Panc1 (cell line): ENCODE measurements around the gene IL19. TPM values are rescaled to one million over a fixed set of nuclear protein-coding genes. Genes with fewer than 3 reads are reported as not detected.

Experiments used
- ATAC-seq: fragments of 200-7000 bp; cut with Tn5 transposase; 2 replicates; pipeline ENCODE4 v1.9.1; 2020; ENCODE audit warnings: mild to moderate bottlenecking, moderate library complexity
- BruUV-seq: library from RNA; stranded (reverse); fragments of 400-500 nt; replicated peaks from 2 replicates; lab custom pipeline; 2021; lab: Mats Ljungman, UMichigan
- CTCF ChIA-PET: fragments of 300-600 bp; sonication (Branson Sonifier 250); formaldehyde crosslinking; loops from one replicate; lab custom pipeline; 2022; ENCODE audit warnings: antibody characterized with exemption; lab: Charles Lee
- POLR2A ChIA-PET: fragments of 300-600 bp; sonication (Branson Sonifier 250); formaldehyde crosslinking; loops from one replicate; lab custom pipeline; 2022; ENCODE audit warnings: antibody characterized with exemption; lab: Charles Lee
- DNase-seq: peaks from one replicate; pipeline ENCODE4 v3.0.0-alpha.2; 2010; ENCODE audit warnings: low read depth, low spot score
- H3K27ac ChIP-seq: 2 replicates; pipeline ENCODE4 v1.5.1; 2011; ENCODE audit warnings: mild to moderate bottlenecking, low read length, inconsistent platforms
- H3K27me3 ChIP-seq: fragments of 200-500 bp; sonication (Bioruptor generic); 2 replicates; pipeline ENCODE4 v1.6.0; 2014; ENCODE audit warnings: low read length, inconsistent platforms; ENCODE audit not compliant: control insufficient read depth, insufficient read depth
- H3K36me3 ChIP-seq: fragments of 200-500 bp; sonication (Bioruptor generic); 2 replicates; pipeline ENCODE4 v1.5.1; 2014; ENCODE audit warnings: inconsistent platforms, mild to moderate bottlenecking, low read length, moderate library complexity; ENCODE audit not compliant: control insufficient read depth, insufficient read depth
- H3K4me1 ChIP-seq: 2 replicates; pipeline ENCODE4 v1.5.1; 2011; ENCODE audit warnings: inconsistent platforms, mild to moderate bottlenecking, low read length, moderate library complexity; ENCODE audit not compliant: control insufficient read depth, insufficient read depth
- H3K4me3 ChIP-seq, 2 experiments: 2 replicates each; pipeline ENCODE4 v1.5.1; 2011 to 2012; ENCODE audit warnings: low read depth in 2 of 2, low read length in 2 of 2, mild to moderate bottlenecking in 2 of 2, inconsistent platforms in 1 of 2, moderate library complexity in 1 of 2
- H3K9me3 ChIP-seq: fragments of 200-500 bp; sonication (Bioruptor generic); 2 replicates; pipeline ENCODE4 v1.5.1; 2014; ENCODE audit warnings: low read depth, mild to moderate bottlenecking, inconsistent platforms, low read length, moderate library complexity; ENCODE audit not compliant: control insufficient read depth, insufficient read depth
- POLR2AphosphoS5 ChIP-seq: IDR thresholded peaks from 2 replicates; pipeline ENCODE4 v1.6.1; 2012; ENCODE audit warnings: mild to moderate bottlenecking, low read depth, low read length, moderate library complexity
- SIN3A ChIP-seq: IDR thresholded peaks from 2 replicates; pipeline ENCODE4 v1.6.1; 2012; ENCODE audit warnings: low read depth, mild to moderate bottlenecking, low read length, moderate library complexity, borderline replicate concordance; ENCODE audit not compliant: insufficient read depth
- TCF7L2 ChIP-seq: IDR thresholded peaks from 2 replicates; pipeline ENCODE4 v1.6.1; 2011; ENCODE audit warnings: mild to moderate bottlenecking, low read depth, low read length, inconsistent platforms
- in situ Hi-C: cut with HindIII; loops from 2 replicates; pipeline ENCODE4 v1.10.0; 2016; ENCODE audit warnings: low sequenced_read_pairs, low pct_unique_long_range_greater_than_20kb
- intact Hi-C: fragments of 100-400 bp; cut with micrococcal nuclease; formaldehyde crosslinking; loops from one replicate; pipeline ENCODE4 v1.10.0; 2022; ENCODE audit not compliant: unreplicated experiment
- total RNA-seq: library from RNA; stranded (reverse); gene quantifications from one replicate; pipeline ENCODE4 v1.2.1, GENCODE V29; 2021; ENCODE audit not compliant: unreplicated experiment
- TF ChIP-seq, protein P1 (sequence below): fragments of 450-650 bp; IDR thresholded peaks from 2 replicates; pipeline ENCODE4 v1.5.1; 2017; ENCODE audit warnings: mild to moderate bottlenecking
- TF ChIP-seq, protein P2 (sequence below), 2 experiments: IDR thresholded peaks; 2 replicates each; pipeline ENCODE4 v1.6.1; 2011 to 2012; ENCODE audit warnings: low read depth in 2 of 2, control low read depth in 1 of 2, low read length in 1 of 2, mild to moderate bottlenecking in 1 of 2, moderate library complexity in 1 of 2; ENCODE audit not compliant: insufficient read depth in 1 of 2

The IL19 gene
- total RNA-seq, 1 experiment from 2014 or later = not detected

DNA sequence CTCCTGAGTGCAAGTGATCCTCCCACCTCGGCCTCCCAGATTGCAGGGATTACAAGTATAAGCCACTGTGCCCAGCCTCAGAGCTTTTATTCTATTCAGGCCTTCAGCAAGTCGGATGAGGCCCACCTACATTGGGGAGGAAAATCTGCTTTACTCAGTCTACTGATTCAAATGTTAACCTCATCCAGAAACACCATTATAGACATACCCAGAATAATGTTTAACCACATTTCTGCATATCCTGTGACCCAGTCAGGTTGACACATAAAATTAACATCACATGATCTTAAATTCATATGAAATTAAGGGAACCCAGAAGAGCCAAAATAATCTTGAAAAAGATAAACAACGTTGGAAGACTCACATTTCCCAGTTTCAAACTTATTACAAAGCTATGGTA, 109.7 kb downstream of the IL19 start:
- Histone ChIP-seq H3K4me3 (no peak overlapping the region), H3K9me3 (peaks cover 5% of the 10 kb centered on the region; the same call in 1 of the 2 replicates), H3K27ac (no peak overlapping the region), H3K27me3 (peaks cover 6% of the 10 kb centered on the region; the same call in 1 of the 2 replicates), H3K36me3 (no peaks in the 10 kb centered on the region), H3K4me1 (no peaks in the 10 kb centered on the region)
- intact Hi-C loops = no loop called here
- no peak for TF ChIP-seq SIN3A
- no peak for TF ChIP-seq POLR2AphosphoS5
- TF ChIP-seq TCF7L2 = no peak
- TF ChIP-seq, protein P1, sequence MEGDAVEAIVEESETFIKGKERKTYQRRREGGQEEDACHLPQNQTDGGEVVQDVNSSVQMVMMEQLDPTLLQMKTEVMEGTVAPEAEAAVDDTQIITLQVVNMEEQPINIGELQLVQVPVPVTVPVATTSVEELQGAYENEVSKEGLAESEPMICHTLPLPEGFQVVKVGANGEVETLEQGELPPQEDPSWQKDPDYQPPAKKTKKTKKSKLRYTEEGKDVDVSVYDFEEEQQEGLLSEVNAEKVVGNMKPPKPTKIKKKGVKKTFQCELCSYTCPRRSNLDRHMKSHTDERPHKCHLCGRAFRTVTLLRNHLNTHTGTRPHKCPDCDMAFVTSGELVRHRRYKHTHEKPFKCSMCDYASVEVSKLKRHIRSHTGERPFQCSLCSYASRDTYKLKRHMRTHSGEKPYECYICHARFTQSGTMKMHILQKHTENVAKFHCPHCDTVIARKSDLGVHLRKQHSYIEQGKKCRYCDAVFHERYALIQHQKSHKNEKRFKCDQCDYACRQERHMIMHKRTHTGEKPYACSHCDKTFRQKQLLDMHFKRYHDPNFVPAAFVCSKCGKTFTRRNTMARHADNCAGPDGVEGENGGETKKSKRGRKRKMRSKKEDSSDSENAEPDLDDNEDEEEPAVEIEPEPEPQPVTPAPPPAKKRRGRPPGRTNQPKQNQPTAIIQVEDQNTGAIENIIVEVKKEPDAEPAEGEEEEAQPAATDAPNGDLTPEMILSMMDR = no peak
- TF ChIP-seq, protein P2, sequence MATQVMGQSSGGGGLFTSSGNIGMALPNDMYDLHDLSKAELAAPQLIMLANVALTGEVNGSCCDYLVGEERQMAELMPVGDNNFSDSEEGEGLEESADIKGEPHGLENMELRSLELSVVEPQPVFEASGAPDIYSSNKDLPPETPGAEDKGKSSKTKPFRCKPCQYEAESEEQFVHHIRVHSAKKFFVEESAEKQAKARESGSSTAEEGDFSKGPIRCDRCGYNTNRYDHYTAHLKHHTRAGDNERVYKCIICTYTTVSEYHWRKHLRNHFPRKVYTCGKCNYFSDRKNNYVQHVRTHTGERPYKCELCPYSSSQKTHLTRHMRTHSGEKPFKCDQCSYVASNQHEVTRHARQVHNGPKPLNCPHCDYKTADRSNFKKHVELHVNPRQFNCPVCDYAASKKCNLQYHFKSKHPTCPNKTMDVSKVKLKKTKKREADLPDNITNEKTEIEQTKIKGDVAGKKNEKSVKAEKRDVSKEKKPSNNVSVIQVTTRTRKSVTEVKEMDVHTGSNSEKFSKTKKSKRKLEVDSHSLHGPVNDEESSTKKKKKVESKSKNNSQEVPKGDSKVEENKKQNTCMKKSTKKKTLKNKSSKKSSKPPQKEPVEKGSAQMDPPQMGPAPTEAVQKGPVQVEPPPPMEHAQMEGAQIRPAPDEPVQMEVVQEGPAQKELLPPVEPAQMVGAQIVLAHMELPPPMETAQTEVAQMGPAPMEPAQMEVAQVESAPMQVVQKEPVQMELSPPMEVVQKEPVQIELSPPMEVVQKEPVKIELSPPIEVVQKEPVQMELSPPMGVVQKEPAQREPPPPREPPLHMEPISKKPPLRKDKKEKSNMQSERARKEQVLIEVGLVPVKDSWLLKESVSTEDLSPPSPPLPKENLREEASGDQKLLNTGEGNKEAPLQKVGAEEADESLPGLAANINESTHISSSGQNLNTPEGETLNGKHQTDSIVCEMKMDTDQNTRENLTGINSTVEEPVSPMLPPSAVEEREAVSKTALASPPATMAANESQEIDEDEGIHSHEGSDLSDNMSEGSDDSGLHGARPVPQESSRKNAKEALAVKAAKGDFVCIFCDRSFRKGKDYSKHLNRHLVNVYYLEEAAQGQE (IDR thresholded peaks at IDR 0.05; ENCODE audit: insufficient read depth in 1 of 2, low read depth in 2 of 2, low read length in 1 of 2) = no peak
- ChIA-PET CTCF (no interaction called here), POLR2A (no interaction called here)
- in situ Hi-C loops = no loop called here
- DNase-seq (no peak), ATAC-seq (no peak)
- BruUV-seq = no TSS peak

DNA sequence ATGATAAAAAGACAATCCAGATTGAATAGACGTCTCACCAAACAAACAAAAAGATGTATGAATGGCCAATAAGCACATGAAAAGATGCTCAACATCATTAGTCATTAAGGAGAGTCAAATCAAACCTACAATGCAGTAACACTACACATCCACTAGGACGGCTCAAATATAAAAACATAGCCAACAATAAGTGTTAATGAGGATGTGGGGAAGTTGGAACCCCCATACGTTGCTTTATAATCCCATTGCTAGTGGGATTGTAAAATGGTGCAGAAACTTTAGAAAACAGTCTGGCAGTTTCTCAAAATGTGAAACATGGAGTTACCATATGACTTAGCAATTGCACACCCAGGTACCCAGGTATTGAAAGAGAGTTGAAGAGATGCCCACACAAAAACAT, 112.0 kb downstream of the IL19 start:
- in situ Hi-C loops = no loop called here
- ChIA-PET CTCF (no interaction called here), POLR2A (no interaction called here)

More for the DNA sequence above, 112.0 kb downstream of the IL19 start:
- ATAC-seq (no peak), DNase-seq (no peak)
- H3K27ac ChIP-seq = no peak overlapping the region
- intact Hi-C loops = no loop called here
- TF ChIP-seq, protein P2 (IDR thresholded peaks at IDR 0.05; ENCODE audit: insufficient read depth in 1 of 2, low read depth in 2 of 2, low read length in 1 of 2) = no peak
- TF ChIP-seq SIN3A = no peak
- TF ChIP-seq POLR2AphosphoS5 = no peak
- TF ChIP-seq, protein P1 = no peak
- no peak for TF ChIP-seq TCF7L2
- no peaks in the 10 kb centered on the region for H3K4me1 ChIP-seq
- H3K36me3 ChIP-seq = no peaks in the 10 kb centered on the region
- no TSS peak for BruUV-seq
- no peaks in the 10 kb centered on the region; the same call in 1 of the 2 replicates for H3K9me3 ChIP-seq
- H3K4me3 ChIP-seq = no peak overlapping the region
- peaks cover 9% of the 10 kb centered on the region; the same call in 1 of the 2 replicates for H3K27me3 ChIP-seq
